HL-60/S4 treated with retinoic acid at 250 ng/mL for 4 days and 3 days (cell line): ENCODE measurements around the gene FCHSD2.
"Not testable (repeated sequence)": the region's sequence is repeated elsewhere in the genome, so short reads cannot be mapped to it uniquely, and the experiment has no call there.

Source experiments
- in situ Hi-C: fragments of 300-500 bp; cut with MboI; formaldehyde crosslinking; loops from 2 replicates; pipeline ENCODE4 v1.7.0; 2022; ENCODE audit warnings: low sequenced_read_pairs

Gene FCHSD2

DNA sequence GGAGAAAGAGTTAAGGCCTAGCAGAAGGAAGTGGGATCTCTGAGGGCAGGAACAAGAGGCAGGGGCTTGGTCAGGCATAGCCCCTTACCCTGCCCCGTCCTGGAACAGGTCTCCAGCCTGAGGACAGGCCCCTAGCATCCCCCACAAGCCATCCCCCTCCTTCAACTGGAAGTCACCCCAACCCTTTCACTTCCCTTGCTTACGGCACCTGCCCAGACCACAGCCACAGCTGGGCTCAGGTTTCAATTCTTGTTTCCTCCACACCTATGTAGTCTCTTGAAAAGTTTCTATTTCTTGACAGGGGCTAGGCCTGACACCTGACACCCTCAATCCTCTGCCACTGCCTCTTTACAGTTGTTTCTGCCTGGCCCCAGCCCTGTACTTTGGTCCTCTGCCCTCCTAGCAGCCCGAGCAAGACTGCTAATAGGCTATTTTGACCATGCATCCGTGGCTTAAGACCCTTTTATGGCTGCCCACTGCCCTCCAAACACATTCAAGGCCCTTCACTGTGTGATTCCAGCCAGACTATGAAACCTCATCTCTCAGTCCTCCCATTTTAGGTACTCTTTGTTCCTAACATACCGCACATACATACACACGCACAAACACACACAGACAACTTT, 10.9 kb upstream of the FCHSD2 start:
- in situ Hi-C loops: no loop called here

DNA sequence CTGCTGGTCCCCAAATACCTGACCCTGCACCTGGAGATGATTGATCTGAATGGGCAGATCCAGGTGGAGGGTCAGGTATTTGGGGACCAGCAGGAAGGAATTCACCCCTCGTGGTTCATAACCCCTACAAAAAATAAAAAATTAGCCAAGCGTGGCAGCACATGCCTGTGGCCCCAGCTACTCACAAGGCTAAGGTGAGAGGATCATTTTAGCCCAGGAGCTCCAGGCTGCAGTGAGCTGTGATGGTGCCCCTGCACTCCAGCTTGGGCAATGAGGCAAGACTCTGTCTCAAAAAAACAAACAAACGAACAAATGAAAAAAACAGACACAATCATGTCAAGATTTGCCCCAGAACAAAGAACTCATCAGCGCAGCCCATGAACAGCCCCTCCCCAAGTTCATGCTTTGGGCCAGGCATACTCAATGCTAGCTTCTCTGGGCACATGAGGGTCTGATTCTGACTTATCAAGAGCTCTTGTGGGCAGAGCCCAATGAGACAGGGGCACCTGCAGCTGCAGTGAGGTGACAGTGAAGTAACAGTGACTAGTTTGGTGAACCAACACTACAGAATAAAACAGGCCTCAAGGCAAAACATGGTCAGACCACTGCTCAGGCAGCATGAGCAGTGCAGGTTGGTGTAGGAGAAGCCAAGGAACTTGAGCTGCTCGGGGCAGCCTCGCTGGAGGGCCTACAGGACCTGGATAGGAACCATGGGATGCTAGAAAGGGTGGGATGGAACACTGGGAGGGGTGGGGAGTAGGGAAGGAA, 10.2 kb upstream of the FCHSD2 start:
- in situ Hi-C loops: no loop called here

DNA sequence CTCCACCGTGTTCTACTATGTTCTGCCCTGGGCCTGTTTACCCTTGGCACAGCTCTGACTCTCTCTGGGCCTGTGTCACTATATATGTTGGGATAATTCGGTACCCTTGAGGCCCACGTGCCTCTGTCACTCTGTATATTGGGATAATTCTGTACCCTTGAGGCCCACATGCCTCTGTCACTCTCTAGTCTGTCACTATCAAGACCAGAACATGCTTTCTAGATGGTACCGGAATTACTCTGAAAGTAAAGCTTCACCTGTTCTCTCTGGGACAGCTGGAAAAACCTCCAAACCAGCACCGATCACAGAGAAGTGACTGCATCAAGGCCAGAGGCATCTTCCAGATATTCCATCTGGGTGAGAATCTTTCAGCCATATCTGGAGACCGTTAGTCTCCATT, 9.3 kb upstream of the FCHSD2 start:
- in situ Hi-C loops: no loop called here

DNA sequence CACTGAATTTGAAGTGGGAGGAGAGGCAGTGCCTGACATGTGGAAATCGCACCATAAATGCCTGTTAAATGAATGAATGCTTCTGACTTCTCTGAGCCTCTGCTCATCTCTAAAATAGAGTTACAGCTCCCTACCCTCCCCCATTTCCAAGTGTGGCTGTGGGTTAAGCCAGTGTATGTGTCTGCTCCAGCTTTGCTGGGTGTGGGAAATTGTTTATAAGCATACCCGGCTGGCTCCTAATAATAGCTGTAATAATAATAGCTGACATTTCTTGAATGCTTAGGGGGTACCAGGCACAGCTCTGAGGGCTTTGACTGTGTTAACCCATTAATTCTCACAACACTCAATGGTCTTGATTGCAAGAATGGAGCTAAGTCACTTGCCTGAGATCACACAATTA, 7.0 kb upstream of the FCHSD2 start:
- in situ Hi-C loops: no loop called here

DNA sequence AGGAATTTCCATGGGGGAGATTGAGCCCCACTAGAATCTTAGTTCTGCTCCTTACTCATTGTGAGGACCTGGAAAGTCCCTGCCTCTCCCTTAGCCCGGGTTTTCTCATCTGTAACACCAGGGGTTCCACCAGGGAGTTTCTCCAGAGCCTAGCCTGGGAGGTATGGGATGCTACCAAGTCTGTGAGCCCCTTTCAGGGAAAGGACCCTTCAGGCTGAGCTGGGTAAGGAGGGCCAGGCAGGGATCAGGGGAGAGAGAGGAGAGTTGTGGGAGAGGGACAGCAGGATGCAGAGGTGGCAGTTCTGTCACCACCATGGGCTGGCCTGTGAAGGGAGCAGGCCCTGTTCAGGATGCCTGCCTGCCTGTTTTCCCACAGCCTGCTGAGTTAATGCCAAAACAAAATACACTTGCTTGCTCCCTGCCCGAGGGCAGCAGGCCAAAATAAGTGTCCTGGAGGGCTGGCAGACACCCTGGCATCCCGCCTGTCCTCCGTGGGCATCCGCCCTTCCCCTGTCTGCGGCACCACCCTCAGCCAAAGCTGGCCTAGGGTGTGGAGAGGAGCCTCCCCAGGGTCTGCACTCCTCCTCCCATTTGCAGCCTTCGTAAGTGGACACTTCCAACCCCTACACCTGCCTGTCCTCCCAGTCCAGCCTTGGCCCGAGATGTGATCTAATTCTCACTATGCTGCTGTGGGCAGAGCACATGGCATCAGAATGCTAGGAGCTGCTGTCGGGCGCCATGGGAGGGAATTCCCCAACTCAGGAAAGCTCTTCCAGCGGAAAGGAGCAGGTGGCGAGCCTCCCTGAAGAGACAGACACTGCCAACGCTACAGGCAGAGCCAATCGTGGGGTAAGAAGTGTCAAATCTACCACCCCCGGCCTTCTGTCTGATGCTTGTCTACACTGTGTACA, 5.9 kb upstream of the FCHSD2 start:
- in situ Hi-C loops: no loop called here

DNA sequence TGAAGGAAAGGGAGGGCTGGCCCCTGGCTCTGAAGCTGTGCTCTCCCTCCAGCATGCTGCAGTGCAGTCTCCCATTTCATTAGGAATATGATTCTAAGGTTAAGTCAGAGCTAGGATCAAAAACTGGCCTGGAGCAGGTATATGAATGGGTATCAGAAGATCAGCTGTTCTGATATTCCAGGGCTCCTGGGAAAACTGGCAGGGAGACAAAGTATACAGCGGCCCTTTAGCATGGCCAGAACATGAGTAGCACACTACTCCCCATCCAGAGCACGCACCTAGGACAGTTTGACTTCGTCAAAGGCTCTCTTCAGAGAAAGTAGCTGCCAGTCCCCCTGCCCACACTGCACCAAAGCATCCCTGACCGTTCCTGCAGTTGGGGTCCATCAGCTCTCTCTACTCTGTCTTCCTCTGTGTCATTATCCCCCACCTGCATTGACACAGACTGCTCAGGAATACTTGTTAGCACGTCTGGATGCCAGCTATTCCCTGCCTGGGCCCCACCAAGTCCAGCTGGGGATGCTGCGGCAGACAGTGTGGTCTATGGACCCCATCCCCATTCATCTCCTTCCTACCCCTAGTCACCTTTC, 4.0 kb upstream of the FCHSD2 start:
- in situ Hi-C loops: no loop called here

DNA sequence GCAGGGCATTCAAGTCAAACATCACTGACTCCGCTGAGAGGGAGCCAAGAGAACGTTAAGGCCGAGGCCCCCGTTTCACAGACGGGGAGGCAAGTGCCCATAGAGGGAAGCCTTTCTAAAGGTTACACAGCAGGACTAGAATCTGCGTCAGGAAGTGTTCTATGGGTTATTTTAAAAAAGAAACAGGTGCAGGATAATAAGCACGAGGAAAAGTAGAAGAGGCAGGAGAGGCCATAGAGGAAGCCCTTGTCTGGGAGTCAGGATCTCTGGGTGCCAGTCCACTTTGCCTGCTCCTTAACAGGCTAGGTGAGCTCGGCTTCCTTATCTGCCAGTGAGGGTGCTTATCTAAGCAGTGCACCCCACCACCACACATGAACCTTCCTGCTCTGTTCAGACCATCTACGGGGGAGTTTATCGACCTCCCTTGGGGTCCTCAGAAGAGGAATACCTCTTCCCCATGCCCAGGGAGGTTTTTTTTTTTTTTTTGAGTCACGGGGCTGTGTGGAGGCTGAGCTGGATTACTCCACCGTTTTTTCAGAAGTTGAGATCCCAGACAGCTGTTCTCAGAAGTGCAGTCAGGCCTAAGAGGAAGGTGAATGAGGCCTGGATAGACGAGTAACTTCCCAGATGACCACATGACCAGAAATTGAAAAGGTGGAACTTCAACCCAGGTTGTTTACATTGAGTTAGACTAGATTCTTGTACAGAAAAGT, 1.2 kb upstream of the FCHSD2 start:
- in situ Hi-C loops: no loop called here

DNA sequence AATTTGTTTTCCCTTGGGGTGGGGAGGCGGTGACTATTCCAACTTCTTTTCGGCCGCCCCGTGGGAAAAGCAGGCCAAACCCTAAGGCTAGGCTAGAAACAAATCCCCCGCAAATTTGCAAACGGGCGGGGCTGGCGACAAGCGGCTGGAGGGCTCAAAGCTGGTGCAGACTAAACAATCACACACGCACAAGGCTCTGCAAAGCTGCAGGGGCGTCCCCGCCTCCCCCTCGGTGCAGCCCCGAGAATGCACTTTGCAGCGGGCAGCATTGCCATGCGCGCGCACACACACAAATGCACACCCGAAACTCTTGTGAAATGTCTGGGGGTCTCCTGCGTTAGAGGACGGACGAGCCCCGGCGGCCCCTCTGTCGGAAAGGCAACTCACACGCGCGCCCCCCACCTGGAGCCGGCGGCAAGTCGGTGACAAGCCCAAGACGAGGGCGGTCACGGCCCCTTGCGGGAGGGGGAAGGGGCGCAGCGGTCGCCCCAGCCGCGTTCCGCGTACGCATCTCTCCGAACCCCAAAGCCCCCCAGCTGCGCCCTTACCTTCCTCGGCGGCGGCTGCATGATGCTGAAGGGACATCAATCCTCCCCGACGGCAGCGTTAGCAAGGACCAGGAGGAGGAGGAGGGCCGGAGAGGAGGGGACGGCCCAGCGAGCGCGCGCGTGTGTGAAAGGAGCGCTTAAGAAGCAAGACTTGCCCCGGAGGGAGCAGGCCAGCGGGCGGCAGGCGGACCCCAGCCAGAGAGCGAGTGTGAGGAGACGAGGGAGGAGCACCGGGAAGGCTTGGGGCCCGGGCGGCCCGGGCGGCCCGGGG, 600 bp downstream of the FCHSD2 start:
- in situ Hi-C loops: no loop called here

DNA sequence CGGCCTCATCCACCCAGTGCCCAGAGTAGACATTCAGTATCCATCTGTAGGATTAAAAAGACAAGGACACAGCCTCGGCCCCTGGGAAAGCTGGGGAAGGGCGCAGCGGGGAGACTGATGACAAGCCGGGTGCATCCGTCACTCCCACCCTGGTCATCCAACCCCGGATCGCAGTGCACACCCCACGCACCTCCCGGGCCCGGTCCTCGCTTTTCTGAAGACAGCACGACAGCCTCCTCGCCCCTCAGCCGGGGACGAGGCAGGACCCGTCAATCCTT, 1.1 kb downstream of the FCHSD2 start:
- in situ Hi-C loops: no loop called here

DNA sequence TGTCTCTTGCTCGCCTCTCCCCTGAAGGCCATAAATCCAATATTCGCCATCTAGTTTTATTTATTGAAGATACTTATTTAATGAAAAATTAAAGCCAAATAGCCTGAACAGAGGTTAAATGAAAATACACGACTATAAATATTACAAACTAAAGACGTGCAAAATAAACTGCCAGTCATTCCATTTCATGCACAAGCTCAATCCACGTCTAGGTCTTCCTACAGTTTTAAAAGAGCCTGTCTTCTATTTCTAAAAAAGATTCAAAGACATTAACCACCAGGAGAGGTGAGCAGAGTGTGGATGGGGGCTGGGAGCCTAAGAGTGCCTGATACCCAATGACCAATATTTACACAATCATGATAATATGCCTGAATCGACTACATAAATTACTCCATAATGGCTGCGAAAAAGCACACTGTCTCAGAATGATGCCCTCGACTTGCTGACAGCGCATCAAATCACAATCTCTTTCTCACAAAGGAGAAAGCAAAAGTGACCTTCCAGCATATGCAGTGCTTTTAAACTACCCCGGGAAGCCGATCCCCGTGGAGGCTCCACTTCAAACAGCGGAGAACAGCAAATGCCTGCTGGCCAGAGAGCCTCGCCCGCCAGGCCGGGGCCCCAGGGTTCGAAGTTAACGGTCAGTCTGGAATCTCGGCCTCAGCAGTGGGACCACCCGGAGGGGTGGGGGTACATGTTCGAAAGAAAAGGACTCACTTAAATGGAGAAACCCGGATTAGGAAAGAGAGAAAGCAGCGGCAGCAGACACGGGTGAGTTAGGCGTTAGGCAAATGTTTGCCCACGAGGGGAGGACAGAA, 1.7 kb downstream of the FCHSD2 start:
- in situ Hi-C loops: no loop called here

DNA sequence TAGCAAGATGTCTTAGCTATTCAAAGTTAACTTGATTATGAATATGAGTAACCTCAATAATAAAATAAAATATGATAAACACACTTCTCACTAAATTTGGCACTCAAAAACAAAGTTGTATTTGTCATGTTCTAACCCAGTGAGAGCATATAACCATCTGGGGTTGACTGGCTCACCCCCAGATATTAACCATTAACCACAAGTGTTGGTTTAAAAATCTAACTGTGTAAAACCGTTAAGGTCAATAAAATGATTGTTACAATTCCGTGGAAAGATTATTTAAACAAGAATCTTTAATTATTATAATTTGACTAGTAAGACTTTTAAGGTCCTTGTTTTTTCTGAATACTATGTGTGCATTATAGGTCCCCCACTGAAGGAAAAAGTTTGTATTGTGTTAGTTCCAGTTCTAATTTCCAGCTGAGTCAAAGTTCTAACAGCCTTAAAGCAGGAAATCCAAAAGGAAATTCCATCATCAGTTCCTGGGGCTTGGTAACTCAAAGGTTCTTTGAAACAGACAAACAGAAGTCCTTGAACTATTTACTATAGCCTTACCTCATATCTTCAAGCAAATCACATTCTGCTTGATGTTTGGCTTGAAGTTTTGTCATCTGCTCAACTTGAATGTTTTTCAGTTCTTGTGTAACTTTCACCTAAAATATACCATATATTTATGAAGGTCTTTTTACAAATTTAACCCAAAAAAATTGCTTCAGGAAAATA, 2.5 kb downstream of the FCHSD2 start:
- in situ Hi-C loops: no loop called here

DNA sequence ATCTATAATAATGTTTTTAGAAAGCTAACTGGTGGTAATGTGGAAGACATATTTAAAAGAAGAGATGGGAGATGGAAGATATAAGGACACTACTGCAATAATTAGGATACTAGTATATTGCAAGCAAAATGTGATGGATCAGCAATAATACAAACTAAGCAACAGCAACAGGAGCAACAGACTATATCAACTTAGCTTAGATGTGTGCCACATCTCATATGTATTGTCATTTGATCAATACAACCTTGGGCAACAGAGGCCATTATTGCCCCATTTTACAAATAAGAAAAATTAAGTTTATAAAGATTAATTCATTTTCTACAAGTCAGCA, 4.2 kb downstream of the FCHSD2 start:
- in situ Hi-C loops: no loop called here

DNA sequence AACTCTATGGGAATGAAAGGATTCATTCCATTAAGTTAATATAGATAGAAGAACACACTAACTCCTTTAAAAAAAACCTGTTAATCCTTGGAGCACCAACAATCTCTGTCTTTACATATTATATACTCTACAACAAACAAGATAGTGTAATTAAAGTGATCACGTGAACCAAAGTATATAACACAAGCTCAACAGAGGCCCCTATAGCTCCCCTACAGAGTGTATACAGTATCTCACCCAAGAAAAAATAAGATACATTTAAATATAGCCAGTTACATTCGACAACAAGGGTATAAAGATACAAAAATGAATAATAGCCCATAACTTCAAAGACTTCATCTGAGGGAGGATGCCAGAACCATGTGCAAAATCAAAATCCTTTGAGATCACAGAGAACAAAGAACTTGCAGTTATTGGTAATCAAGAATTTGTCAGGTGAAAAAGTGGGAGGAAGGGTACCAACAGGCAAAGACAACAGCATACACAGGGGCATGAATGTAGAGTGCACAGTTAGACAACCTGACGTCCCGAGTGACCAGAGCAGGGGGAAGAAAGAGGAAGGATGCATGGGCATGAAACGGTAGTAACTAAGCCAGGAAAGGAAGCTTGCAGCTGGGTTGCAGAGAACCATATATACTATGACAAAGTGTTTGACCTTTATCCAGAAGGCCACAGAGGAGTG, 4.7 kb downstream of the FCHSD2 start:
- in situ Hi-C loops: no loop called here

DNA sequence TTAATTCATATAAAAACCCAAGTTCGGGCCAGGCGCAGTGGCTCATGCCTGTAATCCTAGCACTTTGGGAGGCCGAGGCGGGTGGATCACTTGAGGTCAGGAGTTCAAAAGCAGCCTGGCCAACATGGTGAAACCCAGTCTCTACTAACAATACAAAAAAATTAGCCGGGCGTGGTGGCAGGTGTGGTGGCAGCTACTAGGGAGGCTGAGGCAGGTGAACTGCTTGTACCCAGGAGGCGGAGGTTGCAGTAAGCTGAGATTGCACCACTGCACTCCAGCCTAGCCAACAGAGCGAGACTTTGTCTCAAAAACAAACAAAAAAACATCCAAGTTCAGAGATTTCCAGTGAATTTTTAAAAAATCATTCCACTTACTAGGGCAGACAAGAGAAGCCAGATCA, 5.4 kb downstream of the FCHSD2 start:
- in situ Hi-C loops: not testable (repeated sequence)

DNA sequence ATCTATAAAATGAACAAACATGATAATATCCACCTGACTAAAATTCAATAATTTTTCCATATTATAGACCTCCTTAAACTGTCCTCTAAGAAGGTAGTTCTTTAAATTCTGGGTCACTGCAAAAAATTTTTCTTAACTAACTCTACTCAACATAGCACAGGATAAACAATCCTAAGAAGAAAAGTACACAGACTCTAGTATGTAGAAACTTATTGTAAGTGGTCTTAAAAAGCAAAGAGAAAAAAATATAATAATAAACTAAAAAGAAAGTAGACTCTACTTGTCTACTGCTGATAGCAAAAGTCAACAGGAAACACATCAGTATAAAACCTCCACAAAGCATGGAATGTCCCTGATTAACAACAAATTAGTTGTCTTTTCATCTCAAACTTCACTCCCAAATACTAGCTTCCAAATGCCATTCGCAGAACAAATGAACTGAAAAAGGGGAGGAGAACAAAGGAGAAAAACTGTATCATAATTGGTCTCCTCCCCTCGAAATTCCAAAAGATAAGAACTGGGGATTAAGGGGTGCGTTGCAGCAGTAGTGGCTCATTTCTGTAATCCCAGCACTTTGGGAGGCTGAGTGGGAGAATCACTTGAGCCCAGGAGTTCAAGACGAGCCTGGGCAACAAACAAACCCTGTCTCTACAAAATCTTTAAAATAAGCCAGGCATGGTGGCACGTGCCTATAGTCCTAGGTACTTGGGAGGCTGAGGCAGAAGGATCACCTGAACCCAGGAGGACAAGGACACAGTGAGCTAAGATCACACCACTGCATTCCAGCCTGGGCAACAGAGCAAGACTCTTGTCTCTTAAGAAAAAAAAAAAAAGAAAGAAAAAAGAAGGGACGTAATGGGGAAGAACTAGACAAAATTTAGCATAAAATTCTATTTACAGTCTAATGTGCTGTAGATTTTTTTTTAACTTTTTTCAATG, 6.5 kb downstream of the FCHSD2 start:
- in situ Hi-C loops: no loop called here

DNA sequence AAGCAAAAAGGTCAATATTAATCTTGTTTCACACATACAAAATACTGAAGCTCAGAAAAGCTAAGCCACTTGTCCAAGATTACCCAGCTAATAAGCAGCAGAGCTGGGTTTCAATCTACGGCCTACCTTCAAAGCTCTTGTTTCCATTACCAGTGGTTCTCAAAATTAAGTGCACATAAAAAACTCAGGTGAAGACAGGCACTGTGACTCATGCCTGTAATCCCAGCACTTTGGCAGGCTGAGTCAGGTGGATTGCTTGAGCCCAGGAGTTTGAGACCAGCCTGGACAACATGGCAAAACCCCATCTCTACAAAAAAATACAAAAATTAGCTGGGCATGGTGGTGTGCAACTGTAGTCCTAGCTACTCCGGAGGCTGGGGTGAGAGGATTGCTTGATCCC, 9.8 kb downstream of the FCHSD2 start:
- in situ Hi-C loops: not testable (repeated sequence)

DNA sequence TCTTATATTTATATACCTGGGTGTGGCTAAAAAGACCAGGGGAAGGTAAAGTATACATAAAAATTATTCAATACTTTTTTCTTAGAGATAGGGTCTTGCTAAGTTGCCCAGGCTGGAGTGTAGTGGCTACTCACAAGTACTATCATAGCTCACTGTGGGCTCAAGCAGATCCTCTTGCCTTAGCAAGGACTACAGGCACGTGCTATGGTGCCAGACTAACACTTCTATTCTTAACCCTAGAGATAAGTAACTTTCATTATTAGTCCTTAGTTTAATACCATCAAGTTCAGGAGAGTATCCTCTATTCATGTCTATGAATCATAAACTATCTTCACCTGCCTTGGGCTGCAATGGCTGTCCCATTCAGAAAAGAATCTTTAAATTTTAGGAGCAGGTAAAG, 11.9 kb downstream of the FCHSD2 start:
- in situ Hi-C loops: no loop called here
